HuH-7 (cell line): ENCODE results near the gene FCN1.
"Not testable (repeated sequence)": the region's sequence is repeated elsewhere in the genome, so short reads cannot be mapped to it uniquely, and the experiment has no call there.

Experiments
- DNase-seq: peaks from one replicate; pipeline ENCODE4 v3.0.0; 2011; ENCODE audit warnings: low spot score

Gene FCN1

GRCh38 chr9:134871697-134872340, 45.9 kb downstream of the FCN1 start:
- DNase-seq = no peak

GRCh38 chr9:134870746-134871662, 46.7 kb downstream of the FCN1 start:
- no peak for DNase-seq

DNA sequence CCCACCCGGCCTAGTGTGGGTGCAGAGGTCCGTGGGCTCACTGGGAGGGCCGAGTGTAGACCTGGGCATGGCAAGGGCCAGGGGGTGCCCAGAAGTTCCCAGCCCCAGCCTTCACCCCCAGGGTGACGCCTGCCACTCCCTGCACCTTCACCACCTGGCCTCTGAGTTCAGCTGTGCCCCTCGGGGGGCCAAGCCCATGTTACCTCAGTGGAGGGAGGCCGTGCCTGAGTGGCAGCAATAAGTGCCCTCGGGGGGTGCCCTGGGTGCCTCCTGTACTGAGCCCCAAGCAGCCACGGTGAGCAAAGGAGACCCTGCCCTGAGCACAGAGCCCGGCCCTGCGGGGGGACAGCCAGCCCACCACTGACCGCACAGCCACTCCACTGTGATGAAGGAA, 47.4 kb downstream of the FCN1 start:
- no peak for DNase-seq

DNA sequence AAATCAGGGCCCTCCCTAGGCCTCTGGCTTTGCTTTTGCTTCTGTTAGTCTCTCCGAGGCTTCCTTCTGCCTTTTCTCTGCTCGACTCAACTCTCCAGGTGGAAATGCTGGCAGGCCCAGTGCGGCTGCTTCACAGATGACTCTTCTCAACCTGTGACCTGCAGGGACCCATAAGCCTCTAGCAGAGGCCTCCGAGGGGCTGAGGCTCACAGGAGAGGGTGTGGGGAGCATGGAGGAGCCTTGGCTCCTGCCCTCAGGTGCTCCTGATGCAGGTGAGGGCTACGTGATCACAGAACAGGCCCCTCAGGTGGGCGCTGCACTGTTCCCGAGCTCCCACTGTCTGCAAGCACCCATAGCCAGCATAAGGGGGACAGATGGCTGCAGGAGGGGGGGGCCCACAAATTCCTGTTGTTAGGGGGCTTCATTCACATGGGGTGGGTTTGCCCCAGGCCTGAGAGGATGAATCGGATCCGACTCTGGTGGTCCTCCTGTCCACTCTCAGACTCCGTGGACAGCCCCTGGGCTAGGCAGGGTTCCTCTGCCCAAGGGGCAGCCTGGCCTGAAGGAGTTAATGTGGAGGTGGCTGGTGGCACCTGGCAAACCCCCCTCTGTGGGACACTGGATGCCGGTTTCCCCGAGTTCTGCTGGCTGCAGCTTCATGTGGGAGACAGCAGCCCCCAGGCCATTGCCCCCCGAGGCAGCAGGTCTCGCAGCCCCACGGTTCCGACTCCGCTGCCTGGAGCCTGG, 48.0 kb downstream of the FCN1 start:
- no peak for DNase-seq

- no peak for DNase-seq
Measured at GRCh38 chr9:134868751-134869553, 48.8 kb downstream of the FCN1 start.

DNA sequence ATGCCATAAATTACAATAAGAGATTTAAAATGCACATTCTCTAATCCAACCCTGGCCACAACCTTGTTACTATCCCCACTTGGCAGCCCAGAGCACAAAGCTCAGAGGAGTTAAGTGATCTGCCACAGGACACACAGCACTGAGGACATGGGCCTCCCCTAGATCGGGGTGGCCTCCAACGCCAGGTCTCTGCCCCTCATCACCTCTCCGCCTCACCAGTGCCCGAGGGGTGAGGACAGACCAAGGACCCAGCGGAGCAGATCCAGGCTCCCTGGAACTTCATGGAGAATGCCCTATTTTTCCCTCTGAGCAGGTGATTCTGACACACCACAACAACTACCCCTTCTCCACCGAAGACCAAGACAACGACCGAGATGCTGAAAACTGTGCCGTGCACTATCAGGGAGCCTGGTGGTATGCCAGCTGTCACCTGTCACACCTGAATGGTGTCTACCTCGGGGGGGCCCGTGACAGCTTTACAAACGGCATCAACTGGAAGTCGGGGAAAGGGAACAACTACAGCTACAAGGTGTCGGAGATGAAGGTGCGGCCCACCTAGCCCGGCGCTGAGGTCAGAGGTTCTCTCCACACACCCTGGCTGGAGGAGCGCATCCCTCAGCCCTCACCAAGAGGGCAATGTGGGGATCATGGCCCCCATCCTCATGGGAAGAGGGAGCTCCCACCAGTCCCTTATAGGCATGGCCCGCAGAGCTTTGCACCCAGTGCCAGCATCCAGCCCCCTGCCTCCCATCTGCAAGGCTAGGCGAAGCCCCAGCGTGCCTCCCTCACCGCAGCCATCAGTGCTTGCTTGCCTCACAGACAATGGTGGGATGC, 49.6 kb downstream of the FCN1 start:
- no peak for DNase-seq

GRCh38 chr9:134864821-134865190, 52.9 kb downstream of the FCN1 start:
- no peak for DNase-seq

DNA sequence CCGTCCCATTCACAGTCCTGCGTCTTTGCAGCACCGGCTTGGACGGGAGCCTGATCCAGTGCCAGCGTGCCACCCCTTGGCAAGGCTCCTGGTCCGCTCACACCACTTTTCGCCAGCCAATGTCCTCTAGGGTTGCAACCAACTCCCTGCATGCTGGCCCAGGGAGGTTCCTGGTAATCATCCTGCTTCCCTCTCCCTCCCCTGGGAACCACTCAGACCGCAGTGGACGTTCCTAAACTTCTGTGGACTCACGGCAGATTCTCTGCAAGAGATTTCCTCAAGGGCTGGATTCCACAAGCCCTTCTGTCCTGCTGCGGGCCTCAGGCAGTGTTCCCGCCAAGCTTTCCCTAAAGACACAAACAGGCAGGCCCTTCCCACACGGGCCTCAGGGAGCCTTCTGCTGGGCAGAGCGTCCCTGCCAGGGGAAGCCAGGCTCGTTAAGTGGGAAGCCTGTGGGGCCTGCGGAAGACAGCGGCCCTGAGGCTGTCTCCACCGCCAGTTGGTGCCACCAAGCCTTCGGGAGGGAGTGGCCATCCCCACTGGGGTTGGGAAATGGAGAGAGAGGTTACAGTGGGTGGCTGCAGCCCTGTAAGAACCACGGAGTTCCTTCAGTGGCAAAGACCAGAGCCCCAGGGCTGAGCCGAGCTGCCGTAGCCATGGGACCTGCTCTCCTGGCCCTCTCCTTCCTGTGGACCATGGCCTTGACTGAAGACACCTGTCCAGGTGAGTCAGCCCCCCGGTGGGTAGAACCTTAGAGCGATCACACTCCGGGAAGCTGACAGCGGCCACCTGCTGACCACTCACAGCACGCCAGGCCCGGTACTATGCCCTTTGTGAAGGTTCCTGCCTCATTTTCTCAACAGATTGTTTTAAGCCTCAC, 53.5 kb downstream of the FCN1 start:
- DNase-seq = no peak

- no peak for DNase-seq
Measured at GRCh38 chr9:134863306-134863902, 54.3 kb downstream of the FCN1 start.

DNA sequence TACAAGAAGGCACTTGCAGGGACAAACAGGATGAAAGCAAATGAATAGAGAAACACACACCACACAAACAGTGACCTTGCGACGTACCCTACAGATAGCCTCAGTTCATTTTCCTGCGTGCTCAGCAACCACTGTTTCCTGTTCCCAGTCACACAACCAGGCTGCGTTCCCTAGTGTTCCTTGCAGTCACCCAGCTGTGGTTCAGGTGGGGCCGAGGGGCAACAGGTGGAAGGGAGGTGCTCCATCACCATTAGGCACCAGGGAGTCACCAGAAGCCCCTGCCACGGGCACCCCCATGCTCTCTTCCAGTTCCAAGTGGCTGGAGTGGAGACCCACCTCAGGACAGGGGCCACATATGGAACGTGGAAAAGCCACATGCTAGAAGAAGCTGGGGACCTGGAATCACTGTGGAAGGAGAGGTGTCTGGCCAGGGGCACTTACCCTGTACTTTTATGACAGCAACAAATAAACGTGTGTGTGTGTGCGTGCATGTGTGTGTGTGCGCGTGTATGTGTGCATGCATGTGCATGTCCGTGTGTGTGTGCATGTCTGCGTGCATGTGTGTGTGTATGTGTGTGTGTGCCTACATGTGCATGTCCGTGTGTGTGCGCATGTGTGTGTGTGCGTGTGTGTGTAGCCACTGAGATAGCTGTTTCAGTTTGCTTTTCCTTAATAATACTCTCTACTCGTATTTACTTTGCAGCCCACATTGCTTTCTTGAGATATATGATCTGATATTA, 55.9 kb downstream of the FCN1 start:
- DNase-seq = no peak

DNA sequence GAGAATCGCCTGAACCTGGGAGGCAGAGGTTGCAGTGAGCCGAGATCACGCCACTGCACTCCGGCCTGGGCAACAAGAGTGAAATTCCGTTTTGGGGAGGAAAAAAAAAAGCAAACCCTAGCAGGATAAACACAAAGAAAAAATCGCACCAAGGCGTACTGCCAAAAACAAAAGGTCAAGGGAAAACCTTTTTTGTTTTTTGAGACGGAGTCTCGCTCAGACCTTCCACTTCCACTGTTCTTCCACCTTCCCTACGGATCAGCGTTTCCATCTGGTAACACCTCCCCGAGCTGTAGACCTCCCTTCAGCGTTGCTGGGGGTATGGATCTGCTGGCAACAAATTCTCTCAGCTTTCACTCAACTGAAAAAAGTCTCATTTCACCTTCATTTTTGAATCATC, 57.2 kb downstream of the FCN1 start:
- DNase-seq = no peak

DNA sequence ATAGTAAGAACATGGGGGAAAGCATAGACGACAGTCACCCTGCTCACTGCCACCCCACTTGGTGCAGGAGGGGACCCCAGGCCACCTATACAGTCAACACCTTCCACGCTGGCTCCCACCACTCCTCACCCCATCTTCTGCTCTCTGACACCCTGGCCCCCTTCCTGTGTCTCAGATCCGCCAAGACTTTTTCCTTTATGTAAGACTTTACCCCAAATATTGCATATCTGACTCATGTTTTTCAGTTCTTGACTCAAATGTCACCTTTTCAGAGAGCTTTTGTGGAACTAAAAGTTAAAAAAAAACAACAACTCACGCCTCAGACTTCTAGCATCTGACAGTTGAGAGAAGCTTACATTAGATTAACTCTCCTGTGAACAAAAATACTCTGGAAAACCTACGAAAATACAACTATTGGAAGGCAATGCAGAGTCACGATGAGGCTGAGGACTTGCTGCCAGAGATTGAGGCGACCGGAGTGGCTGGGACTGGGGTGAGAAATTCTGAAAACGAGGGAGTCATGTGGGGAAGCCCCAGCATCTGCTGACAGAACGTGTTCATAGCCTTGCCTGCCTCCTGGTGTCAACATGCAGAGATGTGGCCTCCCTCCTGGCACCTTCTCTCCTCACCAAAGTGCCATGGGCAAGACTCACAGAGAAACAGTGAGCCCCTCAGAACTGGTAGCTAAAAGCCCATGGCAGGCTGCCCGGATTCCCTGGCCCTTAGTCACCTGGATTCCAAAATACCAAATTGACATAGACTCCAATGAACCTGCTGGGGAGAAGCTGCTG, 59.5 kb downstream of the FCN1 start:
- no peak for DNase-seq

DNA sequence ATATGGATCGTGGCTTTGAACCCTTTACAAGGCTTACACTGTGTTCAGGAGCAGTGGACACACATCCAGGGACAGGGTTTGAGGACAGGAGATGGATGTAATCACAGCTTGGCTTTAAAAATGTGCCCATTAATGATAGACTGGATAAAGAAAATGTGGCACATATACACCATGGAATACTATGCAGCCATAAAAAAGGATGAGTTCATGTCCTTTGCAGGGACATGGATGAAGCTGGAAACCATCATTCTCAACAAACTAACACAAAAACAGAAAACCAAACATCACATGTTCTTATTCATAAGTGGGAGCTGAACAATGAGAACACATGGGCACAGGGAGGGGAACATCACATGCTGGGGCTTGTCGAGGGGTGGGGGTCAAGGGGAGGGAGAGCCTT, 60.3 kb downstream of the FCN1 start:
- DNase-seq = not testable (repeated sequence)

- no peak for DNase-seq
Measured at GRCh38 chr9:134855900-134856377, 61.8 kb downstream of the FCN1 start.
